ENCODE results near the gene EPHA8.

EPHA8 gene

GRCh38 chr1:22588899-22589422 lies 25.7 kb downstream of the EPHA8 start:
- Histone ChIP-seq H3K27ac (ENCODE audit: insufficient read depth in 1 of 2, low read depth in 1 of 2, low read length in 2 of 2, poor library complexity in 1 of 2, severe bottlenecking in 2 of 2) (no peak overlapping the region), H3K27me3 (replicated peaks in 2 of 5; ENCODE audit: control insufficient read depth in 4 of 5, insufficient read depth in 5 of 5, low read length in 4 of 5) (peaks cover 0 to 49% (median 15%) of the 10 kb centered on the region in 5 experiments), H3K4me3 (ENCODE audit: control insufficient read depth in 1 of 7, extremely low read depth in 1 of 7, insufficient read depth in 4 of 7, low read depth in 2 of 7, low read length in 6 of 7) (no peak overlapping the region), H3K4me1 (ENCODE audit: control extremely low read depth in 1 of 4, control insufficient read depth in 4 of 4, insufficient read depth in 4 of 4, low read length in 3 of 4) (no peaks in the 10 kb centered on the region), H3K36me3 (ENCODE audit: control insufficient read depth in 4 of 4, insufficient read depth in 4 of 4, low read length in 3 of 4) (no peaks in the 10 kb centered on the region), H3K9me3 (ENCODE audit: control extremely low read depth in 1 of 5, control insufficient read depth in 4 of 5, insufficient read depth in 2 of 5, low read depth in 1 of 5, low read length in 4 of 5) (no peaks in the 10 kb centered on the region)
- DNase-seq = no peak
- 82% methylated on average over 15 of the region's 24 CpGs for WGBS (ENCODE audit: insufficient coverage)
- POLR2A ChIA-PET = no interaction called here
- CTCF ChIA-PET = no interaction called here

- WGBS (ENCODE audit: insufficient coverage) = 91% methylated on average over 6 of the region's 8 CpGs
- H3K27me3 ChIP-seq (replicated peaks in 2 of 5; ENCODE audit: control insufficient read depth in 4 of 5, insufficient read depth in 5 of 5, low read length in 4 of 5) = peaks cover 0 to 67% (median 17%) of the 10 kb centered on the region in 5 experiments
- H3K27ac ChIP-seq (ENCODE audit: insufficient read depth in 1 of 2, low read depth in 1 of 2, low read length in 2 of 2, poor library complexity in 1 of 2, severe bottlenecking in 2 of 2) = no peak overlapping the region
- H3K9me3 ChIP-seq (ENCODE audit: control extremely low read depth in 1 of 5, control insufficient read depth in 4 of 5, insufficient read depth in 2 of 5, low read depth in 1 of 5, low read length in 4 of 5) = no peaks in the 10 kb centered on the region
- no peak overlapping the region for H3K4me3 ChIP-seq (ENCODE audit: control insufficient read depth in 1 of 7, extremely low read depth in 1 of 7, insufficient read depth in 4 of 7, low read depth in 2 of 7, low read length in 6 of 7)
- H3K36me3 ChIP-seq (ENCODE audit: control insufficient read depth in 4 of 4, insufficient read depth in 4 of 4, low read length in 3 of 4) = no peaks in the 10 kb centered on the region
- POLR2A ChIA-PET = interaction anchor here (0.6 kb wide), 1 partner anchor 1011 kb away, joined by 4 read pairs; no protein-coding TSS in a partner anchor
- CTCF ChIA-PET = no interaction called here
- no peak for DNase-seq
- H3K4me1 ChIP-seq (ENCODE audit: control extremely low read depth in 1 of 4, control insufficient read depth in 4 of 4, insufficient read depth in 4 of 4, low read length in 3 of 4) = no peaks in the 10 kb centered on the region
Observed at GRCh38 chr1:22591576-22591975, 28.3 kb downstream of the EPHA8 start.

GRCh38 chr1:22592051-22592450 lies 28.8 kb downstream of the EPHA8 start:
- peaks cover 0 to 67% (median 17%) of the 10 kb centered on the region in 5 experiments for H3K27me3 ChIP-seq (replicated peaks in 2 of 5; ENCODE audit: control insufficient read depth in 4 of 5, insufficient read depth in 5 of 5, low read length in 4 of 5)
- POLR2A ChIA-PET = interaction anchor here (0.6 kb wide), 1 partner anchor 1012 kb away, joined by 4 read pairs; no protein-coding TSS in a partner anchor

GRCh38 chr1:22592919-22593790 lies 29.9 kb downstream of the EPHA8 start:
- no peaks in the 10 kb centered on the region for H3K9me3 ChIP-seq (ENCODE audit: control extremely low read depth in 1 of 5, control insufficient read depth in 4 of 5, insufficient read depth in 2 of 5, low read depth in 1 of 5, low read length in 4 of 5)
- no peaks in the 10 kb centered on the region for H3K4me1 ChIP-seq (ENCODE audit: control extremely low read depth in 1 of 4, control insufficient read depth in 4 of 4, insufficient read depth in 4 of 4, low read length in 3 of 4)
- DNase-seq = no peak
- CTCF ChIA-PET = no interaction called here
- H3K4me3 ChIP-seq (ENCODE audit: control insufficient read depth in 1 of 7, extremely low read depth in 1 of 7, insufficient read depth in 4 of 7, low read depth in 2 of 7, low read length in 6 of 7) = no peak overlapping the region
- H3K36me3 ChIP-seq (ENCODE audit: control insufficient read depth in 4 of 4, insufficient read depth in 4 of 4, low read length in 3 of 4) = no peaks in the 10 kb centered on the region
- WGBS (ENCODE audit: insufficient coverage) = 42% methylated on average over 28 of the region's 38 CpGs
- no peak overlapping the region for H3K27ac ChIP-seq (ENCODE audit: insufficient read depth in 1 of 2, low read depth in 1 of 2, low read length in 2 of 2, poor library complexity in 1 of 2, severe bottlenecking in 2 of 2)
- POLR2A ChIA-PET = no interaction called here
- peaks cover 0 to 72% (median 17%) of the 10 kb centered on the region in 5 experiments for H3K27me3 ChIP-seq (replicated peaks in 2 of 5; ENCODE audit: control insufficient read depth in 4 of 5, insufficient read depth in 5 of 5, low read length in 4 of 5)

More at GRCh38 chr1:22592051-22592450, 28.8 kb downstream of the EPHA8 start:
- Histone ChIP-seq H3K36me3 (ENCODE audit: control insufficient read depth in 4 of 4, insufficient read depth in 4 of 4, low read length in 3 of 4) (no peaks in the 10 kb centered on the region), H3K27ac (ENCODE audit: insufficient read depth in 1 of 2, low read depth in 1 of 2, low read length in 2 of 2, poor library complexity in 1 of 2, severe bottlenecking in 2 of 2) (no peak overlapping the region), H3K4me3 (ENCODE audit: control insufficient read depth in 1 of 7, extremely low read depth in 1 of 7, insufficient read depth in 4 of 7, low read depth in 2 of 7, low read length in 6 of 7) (no peak overlapping the region), H3K9me3 (ENCODE audit: control extremely low read depth in 1 of 5, control insufficient read depth in 4 of 5, insufficient read depth in 2 of 5, low read depth in 1 of 5, low read length in 4 of 5) (no peaks in the 10 kb centered on the region), H3K4me1 (ENCODE audit: control extremely low read depth in 1 of 4, control insufficient read depth in 4 of 4, insufficient read depth in 4 of 4, low read length in 3 of 4) (no peaks in the 10 kb centered on the region)
- no peak for DNase-seq
- 94% methylated on average over 8 of the region's 9 CpGs for WGBS (ENCODE audit: insufficient coverage)
- CTCF ChIA-PET = no interaction called here

- no peaks in the 10 kb centered on the region for H3K36me3 ChIP-seq (ENCODE audit: control insufficient read depth in 4 of 4, insufficient read depth in 4 of 4, low read length in 3 of 4)
- POLR2A ChIA-PET = no interaction called here
- no peaks in the 10 kb centered on the region for H3K4me1 ChIP-seq (ENCODE audit: control extremely low read depth in 1 of 4, control insufficient read depth in 4 of 4, insufficient read depth in 4 of 4, low read length in 3 of 4)
- no peak overlapping the region for H3K4me3 ChIP-seq (ENCODE audit: control insufficient read depth in 1 of 7, extremely low read depth in 1 of 7, insufficient read depth in 4 of 7, low read depth in 2 of 7, low read length in 6 of 7)
- CTCF ChIA-PET = no interaction called here
- WGBS (ENCODE audit: insufficient coverage) = 76% methylated on average over 9 of the region's 10 CpGs
- H3K27me3 ChIP-seq (replicated peaks in 2 of 5; ENCODE audit: control insufficient read depth in 4 of 5, insufficient read depth in 5 of 5, low read length in 4 of 5) = peaks cover 0 to 75% (median 17%) of the 10 kb centered on the region in 5 experiments
- no peak for DNase-seq
- no peaks in the 10 kb centered on the region for H3K9me3 ChIP-seq (ENCODE audit: control extremely low read depth in 1 of 5, control insufficient read depth in 4 of 5, insufficient read depth in 2 of 5, low read depth in 1 of 5, low read length in 4 of 5)
- H3K27ac ChIP-seq (ENCODE audit: insufficient read depth in 1 of 2, low read depth in 1 of 2, low read length in 2 of 2, poor library complexity in 1 of 2, severe bottlenecking in 2 of 2) = no peak overlapping the region
Observed at GRCh38 chr1:22594396-22594795, 31.1 kb downstream of the EPHA8 start.

- Histone ChIP-seq H3K4me1 (ENCODE audit: control extremely low read depth in 1 of 4, control insufficient read depth in 4 of 4, insufficient read depth in 4 of 4, low read length in 3 of 4) (no peaks in the 10 kb centered on the region), H3K9me3 (ENCODE audit: control extremely low read depth in 1 of 5, control insufficient read depth in 4 of 5, insufficient read depth in 2 of 5, low read depth in 1 of 5, low read length in 4 of 5) (no peaks in the 10 kb centered on the region), H3K36me3 (ENCODE audit: control insufficient read depth in 4 of 4, insufficient read depth in 4 of 4, low read length in 3 of 4) (no peaks in the 10 kb centered on the region), H3K4me3 (ENCODE audit: control insufficient read depth in 1 of 7, extremely low read depth in 1 of 7, insufficient read depth in 4 of 7, low read depth in 2 of 7, low read length in 6 of 7) (no peak overlapping the region), H3K27ac (ENCODE audit: insufficient read depth in 1 of 2, low read depth in 1 of 2, low read length in 2 of 2, poor library complexity in 1 of 2, severe bottlenecking in 2 of 2) (no peak overlapping the region), H3K27me3 (replicated peaks in 2 of 5; ENCODE audit: control insufficient read depth in 4 of 5, insufficient read depth in 5 of 5, low read length in 4 of 5) (peaks cover 0 to 71% (median 15%) of the 10 kb centered on the region in 5 experiments)
- 48% methylated on average over 3 of the region's 7 CpGs for WGBS (ENCODE audit: insufficient coverage)
- ChIA-PET POLR2A (no interaction called here), CTCF (no interaction called here)
- DNase-seq = no peak
Observed at GRCh38 chr1:22595108-22595507, 31.8 kb downstream of the EPHA8 start.

- POLR2A ChIA-PET = no interaction called here
- CTCF ChIA-PET = no interaction called here
- H3K27ac ChIP-seq (ENCODE audit: insufficient read depth in 1 of 2, low read depth in 1 of 2, low read length in 2 of 2, poor library complexity in 1 of 2, severe bottlenecking in 2 of 2) = no peak overlapping the region
- no peak for DNase-seq
- H3K36me3 ChIP-seq (ENCODE audit: control insufficient read depth in 4 of 4, insufficient read depth in 4 of 4, low read length in 3 of 4) = no peaks in the 10 kb centered on the region
- peaks cover 0 to 59% (median 9%) of the 10 kb centered on the region in 5 experiments for H3K27me3 ChIP-seq (replicated peaks in 2 of 5; ENCODE audit: control insufficient read depth in 4 of 5, insufficient read depth in 5 of 5, low read length in 4 of 5)
- no peaks in the 10 kb centered on the region for H3K9me3 ChIP-seq (ENCODE audit: control extremely low read depth in 1 of 5, control insufficient read depth in 4 of 5, insufficient read depth in 2 of 5, low read depth in 1 of 5, low read length in 4 of 5)
- H3K4me3 ChIP-seq (ENCODE audit: control insufficient read depth in 1 of 7, extremely low read depth in 1 of 7, insufficient read depth in 4 of 7, low read depth in 2 of 7, low read length in 6 of 7) = no peak overlapping the region
- WGBS (ENCODE audit: insufficient coverage) = 87% methylated on average over 29 of the region's 30 CpGs
- H3K4me1 ChIP-seq (ENCODE audit: control extremely low read depth in 1 of 4, control insufficient read depth in 4 of 4, insufficient read depth in 4 of 4, low read length in 3 of 4) = no peaks in the 10 kb centered on the region
Observed at GRCh38 chr1:22597301-22597965, 34.1 kb downstream of the EPHA8 start.
